GM18858 (cell line): Measurements from ENCODE around the gene SZT2.
"Not testable (repeated sequence)": the region's sequence is repeated elsewhere in the genome, so short reads cannot be mapped to it uniquely, and the experiment has no call there.

Experiments used
- ATAC-seq: cut with Tn5 transposase; IDR thresholded peaks from one replicate; pipeline ENCODE4 v1.9.1; 2021; ENCODE audit not compliant: unreplicated experiment

Gene SZT2

GRCh38 chr1:43482215-43482614 is 92.5 kb downstream of the SZT2 start:
- no peak for ATAC-seq

GRCh38 chr1:43484367-43484766 is 94.7 kb downstream of the SZT2 start:
- ATAC-seq: no peak

- ATAC-seq: no peak
Measured at GRCh38 chr1:43488165-43488564, 98.5 kb downstream of the SZT2 start.

- ATAC-seq: no peak
Measured at GRCh38 chr1:43491061-43491460, 101.4 kb downstream of the SZT2 start.

- no peak for ATAC-seq
Measured at GRCh38 chr1:43492826-43493225, 103.1 kb downstream of the SZT2 start.

GRCh38 chr1:43493661-43494450 is 104.2 kb downstream of the SZT2 start:
- no peak for ATAC-seq

- no peak for ATAC-seq
Measured at GRCh38 chr1:43495204-43495603, 105.5 kb downstream of the SZT2 start.

- ATAC-seq: no peak
Measured at GRCh38 chr1:43499898-43500297, 110.2 kb downstream of the SZT2 start.

- not testable (repeated sequence) for ATAC-seq
Measured at GRCh38 chr1:43501806-43502205, 112.1 kb downstream of the SZT2 start.

- ATAC-seq: no peak
Measured at GRCh38 chr1:43503534-43503933, 113.8 kb downstream of the SZT2 start.
